Stimulated activated CD4-positive, alpha-beta T cell treated with anti-CD3 and anti-CD28 coated beads, Interleukin-4, amount 100 ng/mL, for 24 hours (primary cell): ENCODE measurements around the gene IGFBP2.

ENCODE experiments used
- DNase-seq: peaks from one replicate; pipeline ENCODE4 v3.0.0-alpha.2; 2020

The IGFBP2 gene

GRCh38 chr2:216688731-216689340, 55.6 kb downstream of the IGFBP2 start:
- DNase-seq, result no peak

GRCh38 chr2:216689397-216689796, 56.2 kb downstream of the IGFBP2 start:
- DNase-seq, result no peak

GRCh38 chr2:216690456-216690852, 57.2 kb downstream of the IGFBP2 start:
- DNase-seq, result no peak

GRCh38 chr2:216690853-216691741, 57.9 kb downstream of the IGFBP2 start:
- DNase-seq, result no peak

- DNase-seq, result peak; percentile 47
These were observed 59.6 kb downstream of the IGFBP2 start for GRCh38 chr2:216692636-216693413.

- DNase-seq, result no peak
These were observed 60.3 kb downstream of the IGFBP2 start for GRCh38 chr2:216693414-216694080.

- peak; percentile 24 for DNase-seq
These were observed 61.0 kb downstream of the IGFBP2 start for GRCh38 chr2:216694082-216694825.

GRCh38 chr2:216694826-216695217, 61.6 kb downstream of the IGFBP2 start:
- no peak for DNase-seq

GRCh38 chr2:216695401-216695821, 62.2 kb downstream of the IGFBP2 start, which contains the start of gene IGFBP5:
Gene IGFBP5 (minus strand): TSS chr2:216695549. CDS start chr2:216694775, 774 bp downstream.
- DNase-seq, result no peak

- no peak for DNase-seq
These were observed 63.1 kb downstream of the IGFBP2 start for GRCh38 chr2:216696321-216696720.

- no peak for DNase-seq
These were observed 63.7 kb downstream of the IGFBP2 start for GRCh38 chr2:216696751-216697560.

- DNase-seq, result no peak
These were observed 65.1 kb downstream of the IGFBP2 start for GRCh38 chr2:216698293-216698692.

- DNase-seq, result no peak
These were observed 65.7 kb downstream of the IGFBP2 start for GRCh38 chr2:216698895-216699294.

- no peak for DNase-seq
These were observed 66.9 kb downstream of the IGFBP2 start for GRCh38 chr2:216700088-216700567.

GRCh38 chr2:216700781-216701180, 67.6 kb downstream of the IGFBP2 start:
- DNase-seq, result no peak

- DNase-seq, result no peak
These were observed 68.3 kb downstream of the IGFBP2 start for GRCh38 chr2:216701544-216701943.

GRCh38 chr2:216702756-216703155, 69.5 kb downstream of the IGFBP2 start:
- DNase-seq, result no peak

- no peak for DNase-seq
These were observed 77.5 kb downstream of the IGFBP2 start for GRCh38 chr2:216710551-216711301.

GRCh38 chr2:216711348-216711747, 78.1 kb downstream of the IGFBP2 start:
- DNase-seq, result no peak

- no peak for DNase-seq
These were observed 80.6 kb downstream of the IGFBP2 start for GRCh38 chr2:216713691-216714336.
